HG03097 (cell line): ENCODE results near the gene ANKRD34C.
"Not testable (repeated sequence)": the region's sequence is repeated elsewhere in the genome, so short reads cannot be mapped to it uniquely, and the experiment has no call there.

ENCODE experiments used
- ATAC-seq: cut with Tn5 transposase; IDR thresholded peaks from one replicate; pipeline ENCODE4 v1.9.1; 2021; ENCODE audit not compliant: unreplicated experiment, low FRiP score

Gene ANKRD34C

DNA sequence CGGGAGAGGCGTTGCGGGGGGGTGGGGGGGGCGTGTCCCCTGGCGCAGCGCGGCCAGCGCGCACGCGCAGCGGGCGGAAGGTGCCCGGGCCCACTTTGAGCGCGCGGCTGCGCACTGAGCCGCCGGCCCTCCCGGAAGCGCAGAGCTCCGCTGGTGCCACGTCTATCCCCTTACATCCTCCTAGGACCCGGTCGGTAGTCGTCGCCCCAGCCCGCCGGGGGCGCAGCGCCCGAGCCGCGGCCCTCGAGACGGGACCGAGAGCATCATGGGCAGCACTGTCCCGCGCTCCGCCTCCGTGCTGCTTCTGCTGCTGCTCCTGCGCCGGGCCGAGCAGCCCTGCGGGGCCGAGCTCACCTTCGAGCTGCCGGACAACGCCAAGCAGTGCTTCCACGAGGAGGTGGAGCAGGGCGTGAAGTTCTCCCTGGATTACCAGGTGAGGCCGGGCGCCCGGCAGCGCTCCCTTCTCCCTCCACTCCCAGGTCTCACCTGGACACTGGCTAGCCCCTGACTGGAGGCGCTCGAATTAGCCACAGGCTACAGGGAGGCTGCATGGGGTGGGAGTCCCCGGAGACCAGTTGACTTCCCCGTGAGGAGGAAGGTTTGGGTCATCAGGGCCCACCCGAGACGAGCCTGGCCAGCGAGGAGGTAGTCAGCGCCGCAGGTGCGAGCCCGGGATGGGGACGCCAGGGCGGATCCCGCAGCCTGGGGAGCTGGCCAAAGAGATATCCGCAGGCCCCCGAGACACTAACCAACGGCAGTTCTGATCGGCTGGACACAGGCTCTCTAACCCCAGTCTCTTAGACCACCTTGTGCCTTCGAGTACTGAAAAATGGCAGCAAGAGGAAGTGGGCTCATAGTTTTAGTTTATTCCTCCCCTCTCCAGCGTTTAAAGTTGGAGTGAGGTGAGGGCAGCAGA, 28.7 kb downstream of the ANKRD34C start, which contains the start of gene TMED3:
Gene TMED3, plus strand, starts transcription at position 128 of the 916 bp plus-strand sequence. Its CDS starts 138 bp downstream, at position 266.
- peak; percentile 87 for ATAC-seq

DNA sequence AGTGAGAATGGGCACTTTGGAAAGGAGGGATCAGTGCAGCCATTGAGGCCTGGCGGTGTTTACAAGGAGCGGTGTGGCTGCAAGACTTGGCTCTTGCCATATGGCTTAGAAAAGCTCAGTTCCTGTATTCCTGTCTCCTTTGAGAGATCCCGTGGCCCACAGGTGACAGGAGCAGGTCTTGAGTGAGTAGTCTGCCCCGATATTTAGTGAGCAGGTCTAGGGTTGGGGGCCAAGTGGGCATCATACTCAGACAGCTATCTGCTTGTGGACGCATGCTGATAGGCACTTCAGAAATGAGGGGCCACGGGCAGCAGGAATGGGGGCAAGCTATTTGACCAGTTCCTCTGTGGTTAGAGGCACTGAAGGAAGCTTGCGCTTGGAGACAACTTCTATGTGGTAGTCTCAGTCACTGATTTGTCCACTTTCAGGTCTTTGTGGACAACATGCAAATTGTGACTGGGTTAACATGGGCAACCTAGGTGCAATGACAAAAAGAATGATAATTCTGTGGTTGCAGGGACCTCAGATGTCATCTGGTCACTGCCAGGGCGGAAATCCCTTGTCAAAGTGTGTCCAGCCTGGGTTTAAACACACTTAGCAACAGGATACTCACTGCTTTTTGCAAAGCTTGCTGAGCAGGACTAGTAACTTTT, 29.5 kb downstream of the ANKRD34C start:
- ATAC-seq: no peak

DNA sequence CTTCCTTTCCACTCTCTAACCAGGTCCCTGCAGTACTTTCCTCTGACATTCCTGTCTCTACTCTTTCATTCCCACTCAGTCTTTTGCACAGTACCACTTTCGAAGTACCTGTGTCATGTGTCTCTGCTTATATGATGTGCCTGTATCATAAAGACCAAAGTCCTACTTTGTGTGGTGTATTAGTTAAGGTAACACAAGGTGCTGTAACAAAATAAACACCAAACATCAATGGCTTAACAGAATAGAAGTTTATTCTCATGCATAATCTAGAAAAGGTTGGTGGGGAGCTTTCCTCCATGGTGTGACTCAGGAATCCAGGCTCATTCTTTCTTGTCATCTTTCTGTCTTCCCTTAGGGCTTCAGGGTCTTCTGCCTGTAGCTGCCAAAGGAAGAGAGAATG, 31.7 kb downstream of the ANKRD34C start:
- no peak for ATAC-seq

DNA sequence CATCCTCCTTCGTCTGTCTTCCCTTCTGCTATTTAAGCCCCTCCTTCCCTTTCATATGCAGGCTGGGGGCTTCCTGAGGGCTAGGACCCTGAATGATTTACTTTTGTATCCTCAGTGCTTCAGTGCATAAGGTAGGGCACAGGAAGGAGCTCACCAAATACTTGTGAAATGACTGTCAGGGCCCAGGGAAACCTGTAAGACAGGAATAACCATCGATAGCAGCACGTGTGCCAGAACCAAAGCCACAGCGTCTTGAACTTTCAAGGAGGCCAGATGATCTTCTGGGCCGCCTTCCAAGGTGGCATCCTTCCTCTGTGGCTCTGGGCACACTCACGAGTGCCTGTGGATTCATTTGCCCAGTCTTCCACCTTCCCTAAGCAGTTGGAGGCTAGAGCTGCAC, 32.3 kb downstream of the ANKRD34C start:
- no peak for ATAC-seq

DNA sequence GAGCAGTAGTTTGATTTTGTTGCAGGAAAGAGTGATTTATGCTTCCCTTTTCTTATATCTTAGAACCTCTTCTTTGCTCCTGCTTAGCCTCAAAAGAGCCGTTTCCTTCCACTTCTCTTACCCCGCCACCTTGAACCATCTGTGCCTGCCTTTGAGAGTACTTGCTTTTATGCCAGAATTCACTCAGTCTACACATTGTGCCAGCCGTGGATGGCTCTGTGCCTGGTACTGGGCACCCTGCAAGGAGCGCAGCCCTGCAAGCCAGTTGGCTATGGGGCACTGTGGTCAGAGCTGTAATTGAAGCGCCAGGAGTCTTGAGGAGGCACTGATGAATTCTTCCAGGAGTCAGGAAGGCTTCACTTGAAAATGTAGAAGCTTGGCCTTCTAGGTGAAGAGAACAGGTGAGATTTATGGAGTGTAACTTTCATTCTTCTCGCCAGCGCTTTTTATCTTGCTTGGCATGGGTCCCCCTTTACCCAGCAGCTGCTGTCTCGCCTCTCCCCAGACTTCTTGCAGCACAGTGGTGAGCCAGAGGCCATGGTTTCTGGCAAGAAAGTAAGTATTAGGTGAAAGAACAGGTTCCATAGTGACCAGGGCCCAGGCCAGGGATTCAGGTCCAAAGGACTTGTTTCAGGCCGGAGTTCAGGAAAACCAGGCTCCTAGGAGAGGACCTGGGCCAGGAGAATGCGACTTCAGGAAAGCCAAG, 33.3 kb downstream of the ANKRD34C start:
- no peak for ATAC-seq

DNA sequence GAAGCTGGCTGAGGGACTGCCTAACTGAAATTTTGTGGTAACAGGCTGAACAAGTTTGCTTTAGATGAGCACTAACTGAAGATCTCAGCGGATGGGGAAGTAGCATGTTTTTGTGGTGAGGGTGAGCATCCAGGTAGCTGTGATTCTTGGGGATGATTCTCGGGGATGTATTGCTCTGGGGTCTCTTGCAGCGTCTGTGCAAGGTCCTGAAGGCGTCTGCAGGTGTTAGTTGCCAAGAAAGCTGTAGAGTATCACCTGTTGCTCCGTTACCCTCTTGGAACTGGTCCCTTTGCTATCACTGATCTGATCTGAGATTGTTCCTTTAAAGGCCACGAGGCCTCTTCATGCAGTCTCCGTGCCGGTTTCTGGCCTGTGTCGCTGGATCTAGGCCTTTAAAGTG, 34.3 kb downstream of the ANKRD34C start:
- no peak for ATAC-seq

DNA sequence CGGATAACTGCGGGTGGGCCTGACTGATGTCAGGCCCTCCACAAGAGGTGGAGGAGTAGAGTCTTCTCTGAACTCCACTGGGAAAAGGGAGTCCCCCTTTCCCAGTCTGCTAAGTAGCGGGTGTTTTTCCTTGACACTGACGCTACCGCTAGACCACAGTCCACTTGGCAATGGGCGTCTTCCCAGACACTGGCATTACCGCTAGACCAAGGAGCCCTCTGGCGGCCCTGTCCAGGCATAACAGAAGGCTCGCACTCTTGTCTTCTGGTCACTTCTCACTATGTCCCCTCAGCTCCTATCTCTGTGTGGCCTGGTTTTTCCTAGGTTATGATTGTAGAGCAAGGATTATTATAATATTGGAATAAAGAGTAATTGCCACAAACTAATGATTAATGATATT, 37.5 kb downstream of the ANKRD34C start:
- not testable (repeated sequence) for ATAC-seq

DNA sequence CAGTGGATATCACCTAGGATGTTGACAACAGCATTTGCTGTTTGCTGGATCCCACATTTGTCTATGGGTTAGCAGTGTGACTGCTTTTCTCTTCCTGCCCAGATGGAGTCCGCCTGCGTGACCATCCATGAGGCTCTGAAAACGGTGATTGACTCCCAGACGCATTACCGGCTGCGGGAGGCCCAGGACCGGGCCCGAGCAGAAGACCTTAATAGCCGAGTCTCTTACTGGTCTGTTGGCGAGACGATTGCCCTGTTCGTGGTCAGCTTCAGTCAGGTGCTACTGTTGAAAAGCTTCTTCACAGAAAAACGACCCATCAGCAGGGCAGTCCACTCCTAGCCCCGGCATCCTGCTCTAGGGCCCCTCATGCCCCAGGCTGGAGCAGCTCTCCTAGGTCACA, 39.4 kb downstream of the ANKRD34C start:
- no peak for ATAC-seq

DNA sequence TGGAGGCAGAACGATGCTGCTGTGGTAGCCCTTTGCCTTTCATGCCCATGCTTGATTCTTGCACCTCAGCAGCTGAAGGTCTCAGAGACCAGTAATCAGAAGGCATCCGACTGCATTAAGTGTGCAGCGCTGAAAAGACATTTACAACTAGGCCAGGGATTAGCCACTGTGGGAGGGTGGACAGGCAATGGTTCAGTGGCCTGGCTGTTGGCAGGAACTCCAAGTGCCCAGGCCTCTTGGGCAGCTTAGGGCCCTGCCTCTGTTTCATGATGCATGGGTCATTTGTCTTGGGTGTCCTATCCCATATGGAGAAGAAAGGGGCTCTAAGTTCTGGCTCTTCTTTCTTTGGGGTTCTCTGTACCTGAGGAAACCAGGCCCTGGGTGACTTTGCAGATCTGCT, 39.8 kb downstream of the ANKRD34C start:
- ATAC-seq: no peak

DNA sequence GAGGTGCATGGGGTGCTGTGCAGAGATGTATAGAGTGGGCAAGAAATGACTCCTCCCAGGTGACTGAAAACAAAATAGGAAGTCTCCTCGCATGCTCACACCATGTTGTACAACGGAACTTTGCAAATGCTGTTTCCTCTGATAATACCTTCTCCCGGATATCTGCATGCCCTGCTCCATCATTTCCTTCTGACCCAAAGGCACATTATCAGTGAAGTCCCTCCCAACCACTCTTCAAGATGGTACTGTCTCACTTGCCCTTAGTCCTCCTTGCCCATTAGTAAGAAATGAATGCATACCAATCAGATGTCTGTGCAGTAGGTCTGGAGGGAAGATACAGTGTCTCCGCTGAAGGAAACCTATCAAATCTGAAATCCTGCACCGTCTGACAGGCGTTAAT, 40.4 kb downstream of the ANKRD34C start:
- no peak for ATAC-seq

DNA sequence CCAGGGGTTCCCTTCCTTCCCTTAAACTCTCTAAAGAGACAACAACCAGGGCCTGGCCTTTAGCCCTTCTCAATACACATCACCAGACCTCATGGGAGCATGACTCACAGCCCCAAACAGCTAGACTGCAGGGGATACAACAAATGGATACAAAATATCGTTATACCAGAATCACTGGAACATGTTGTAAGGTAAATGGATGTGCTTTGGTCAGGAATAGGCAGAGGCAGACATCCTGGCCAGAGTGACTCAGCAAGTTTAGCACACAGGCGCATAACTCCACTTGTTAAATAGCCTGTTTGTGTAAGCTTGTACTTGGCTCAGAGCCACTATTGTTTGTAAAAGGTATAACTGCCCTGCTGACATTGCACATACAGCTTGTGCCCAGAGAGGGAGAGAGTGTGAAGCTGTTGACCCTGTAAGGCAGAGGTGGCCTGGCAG, 46.7 kb downstream of the ANKRD34C start:
- no peak for ATAC-seq
